Lung (tissue), 12 donors: ENCODE results near the gene TOM1. TPM values are rescaled to one million over a fixed set of nuclear protein-coding genes. Genes with fewer than 3 reads are reported as not detected.
A peak's percentile ranks its signal among the peaks of the same experiment; 100 is the strongest.

Source experiments
- ATAC-seq: fragments of 200-7000 bp; cut with Tn5 transposase; one replicate; pipeline ENCODE4 v1.9.1; 2020; ENCODE audit warnings: moderate number of reproducible peaks; ENCODE audit not compliant: insufficient read depth, low FRiP score
- DNase-seq, 3 donors: peaks; one replicate each; pipeline ENCODE4 v3.0.0-alpha.2; 2013 to 2017
- H3K27ac ChIP-seq, 2 donors: one replicate each; pipeline ENCODE4 v1.5.1; 2013; ENCODE audit warnings: mild to moderate bottlenecking in 2 of 2, moderate library complexity in 2 of 2, control low read depth in 1 of 2, inconsistent platforms in 1 of 2, low read depth in 1 of 2, low read length in 1 of 2
- H3K27me3 ChIP-seq, 3 donors: one replicate each; pipeline ENCODE4 v1.5.1; 2013; ENCODE audit warnings: low read length in 2 of 3; ENCODE audit not compliant: control insufficient read depth in 3 of 3, insufficient read depth in 3 of 3
- H3K36me3 ChIP-seq, 4 donors: one replicate each; pipeline ENCODE4 v1.5.1; 2013; ENCODE audit warnings: low read length in 4 of 4, mild to moderate bottlenecking in 1 of 4, moderate library complexity in 1 of 4; ENCODE audit not compliant: control insufficient read depth in 4 of 4, insufficient read depth in 4 of 4
- H3K4me1 ChIP-seq, 5 donors: one replicate each; pipeline ENCODE4 v1.5.1; 2013; ENCODE audit warnings: low read length in 5 of 5, mild to moderate bottlenecking in 2 of 5, moderate library complexity in 1 of 5; ENCODE audit not compliant: control insufficient read depth in 5 of 5, insufficient read depth in 5 of 5
- H3K4me3 ChIP-seq: one replicate; pipeline ENCODE4 v1.5.1; 2013; ENCODE audit warnings: mild to moderate bottlenecking, control low read depth, moderate library complexity
- H3K9ac ChIP-seq, 2 donors: one replicate each; pipeline ENCODE4 v1.5.1; 2013; ENCODE audit warnings: low read length in 2 of 2, control low read depth in 1 of 2; ENCODE audit not compliant: insufficient read depth in 1 of 2
- H3K9me3 ChIP-seq, 4 donors: one replicate each; pipeline ENCODE4 v1.5.1; 2013; ENCODE audit warnings: low read length in 3 of 4, mild to moderate bottlenecking in 1 of 4, moderate library complexity in 1 of 4; ENCODE audit not compliant: control insufficient read depth in 4 of 4, insufficient read depth in 3 of 4
- WGBS, 2 donors: extraction: QIAGEN DNeasy Blood & Tissue Kit; methylation state at CpG; one replicate each; pipeline ENCODE4 v1.1.7; 2013; 5-methylcytosine and 5-hydroxymethylcytosine counted together
- polyA plus RNA-seq, 2 donors: library from polyadenylated mRNA; stranded (reverse); fragments of 200-250 nt; gene quantifications; one replicate each; pipeline ENCODE4 v1.2.1, GENCODE V29; 2013
- total RNA-seq, 2 donors: library from RNA; depleted of rRNA in 1 of 2; stranded (reverse); fragments of >200 nt in 1 of 2; gene quantifications; one replicate each; pipeline ENCODE4 v1.2.1, GENCODE V29; 2014 to 2021
- TF ChIP-seq, protein P1 (sequence below): IDR thresholded peaks from 2 replicates; pipeline ENCODE4 v1.5.1; 2012; ENCODE audit warnings: mild to moderate bottlenecking; ENCODE audit errors: control extremely low read depth, extremely low read depth
- donor health status: control.
- donor health status: control.
- donor health status: Bipolar disorder and iron deficiency.
- donor health status: healthy.
- donor health status: DM: yes; HTN: yes; CAD: no.

Gene TOM1
- total and polyA plus RNA-seq, 4 donors: 53.4 to 131 (median 72.6) TPM

- Histone ChIP-seq H3K9ac (no peak overlapping the region), H3K27me3 (no peaks in the 10 kb centered on the region), H3K36me3 (peaks cover 0 to 8% (median 3%) of the 10 kb centered on the region in 4 donors), H3K27ac (no peak overlapping the region), H3K9me3 (no peaks in the 10 kb centered on the region), H3K4me1 (peaks cover 0 to 23% (median 10%) of the 10 kb centered on the region in 5 donors), H3K4me3 (no peak overlapping the region)
- ATAC-seq: no peak
- WGBS, 2 donors: 91 to 94% methylated on average over 5 of the region's 5 CpGs
- no peak for DNase-seq
- TF ChIP-seq, protein P1, sequence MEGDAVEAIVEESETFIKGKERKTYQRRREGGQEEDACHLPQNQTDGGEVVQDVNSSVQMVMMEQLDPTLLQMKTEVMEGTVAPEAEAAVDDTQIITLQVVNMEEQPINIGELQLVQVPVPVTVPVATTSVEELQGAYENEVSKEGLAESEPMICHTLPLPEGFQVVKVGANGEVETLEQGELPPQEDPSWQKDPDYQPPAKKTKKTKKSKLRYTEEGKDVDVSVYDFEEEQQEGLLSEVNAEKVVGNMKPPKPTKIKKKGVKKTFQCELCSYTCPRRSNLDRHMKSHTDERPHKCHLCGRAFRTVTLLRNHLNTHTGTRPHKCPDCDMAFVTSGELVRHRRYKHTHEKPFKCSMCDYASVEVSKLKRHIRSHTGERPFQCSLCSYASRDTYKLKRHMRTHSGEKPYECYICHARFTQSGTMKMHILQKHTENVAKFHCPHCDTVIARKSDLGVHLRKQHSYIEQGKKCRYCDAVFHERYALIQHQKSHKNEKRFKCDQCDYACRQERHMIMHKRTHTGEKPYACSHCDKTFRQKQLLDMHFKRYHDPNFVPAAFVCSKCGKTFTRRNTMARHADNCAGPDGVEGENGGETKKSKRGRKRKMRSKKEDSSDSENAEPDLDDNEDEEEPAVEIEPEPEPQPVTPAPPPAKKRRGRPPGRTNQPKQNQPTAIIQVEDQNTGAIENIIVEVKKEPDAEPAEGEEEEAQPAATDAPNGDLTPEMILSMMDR: no peak
Observed at GRCh38 chr22:35303029-35303624, 3.4 kb downstream of the TOM1 start.

DNA sequence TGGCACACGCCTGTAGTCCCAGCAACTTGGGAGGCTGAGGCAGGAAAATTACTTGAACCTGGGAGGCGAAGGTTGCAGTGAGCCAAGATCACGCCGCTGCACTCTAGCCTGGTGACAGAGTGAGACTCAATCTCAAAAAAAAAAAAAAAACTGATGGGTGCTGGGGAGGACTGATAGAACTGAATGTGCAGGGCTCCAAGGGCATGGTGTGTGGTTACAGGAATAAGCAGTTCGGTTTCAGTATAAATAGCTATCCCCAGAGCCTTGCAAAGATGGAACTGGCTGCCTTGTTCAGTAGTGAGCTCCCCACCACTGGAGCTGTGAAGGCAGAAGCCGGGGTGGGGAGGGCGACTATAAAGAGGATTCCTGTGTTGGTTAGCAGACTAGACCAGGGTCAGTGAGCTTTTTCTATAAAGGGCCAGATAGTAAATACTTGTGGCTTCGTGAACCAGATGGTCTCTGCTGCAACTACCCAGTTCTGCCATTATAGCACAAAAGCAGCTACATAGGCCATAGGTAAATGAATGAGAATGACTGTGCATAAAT lies 5.9 kb downstream of the TOM1 start:
- Histone ChIP-seq H3K9me3 (no peaks in the 10 kb centered on the region), H3K27ac (no peak overlapping the region), H3K4me3 (no peak overlapping the region), H3K27me3 (no peaks in the 10 kb centered on the region), H3K36me3 (peaks cover 0 to 8% (median 4%) of the 10 kb centered on the region in 4 donors), H3K4me1 (peaks cover 0 to 18% (median 10%) of the 10 kb centered on the region in 5 donors), H3K9ac (no peak overlapping the region)
- ATAC-seq (no peak), DNase-seq (no peak)
- TF ChIP-seq, protein P1: no peak
- 90 to 95% methylated on average over 8 of the region's 8 CpGs for WGBS, 2 donors

DNA sequence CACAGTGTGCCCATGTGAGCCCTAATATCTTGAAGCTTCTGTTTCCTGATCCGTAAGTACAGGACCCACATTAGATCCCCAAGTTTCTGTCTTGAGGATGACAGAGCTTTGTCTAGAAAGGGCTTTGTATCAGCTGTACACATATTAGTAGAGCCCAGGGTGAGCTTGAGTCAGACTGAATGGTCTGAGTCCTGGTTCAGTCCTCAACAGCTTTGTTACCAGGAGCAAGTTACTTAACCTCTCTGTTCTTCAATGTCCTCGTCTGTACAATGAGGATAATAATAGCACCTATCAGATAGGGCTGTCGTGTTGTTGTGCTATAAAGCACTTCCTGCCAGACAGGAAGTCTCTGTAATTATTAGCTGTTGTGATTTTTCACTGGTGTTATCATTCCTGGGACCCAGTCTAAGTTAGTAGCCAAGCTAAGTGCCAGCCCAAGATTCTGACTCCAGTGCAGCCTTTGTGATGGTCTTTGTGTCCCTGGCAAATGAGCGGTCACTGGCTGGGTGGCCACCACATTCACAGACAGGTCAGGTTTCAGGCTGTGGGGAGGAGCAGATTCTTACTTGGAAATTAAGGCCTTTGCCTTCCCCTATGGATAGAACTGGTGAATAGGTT lies 6.8 kb downstream of the TOM1 start:
- Histone ChIP-seq H3K27ac (peak overlapping the region; percentile 27 to 52), H3K36me3 (peaks cover 0 to 8% (median 4%) of the 10 kb centered on the region in 4 donors), H3K27me3 (no peaks in the 10 kb centered on the region), H3K4me1 (peaks cover 0 to 18% (median 8%) of the 10 kb centered on the region in 5 donors), H3K9ac (no peak overlapping the region), H3K4me3 (no peak overlapping the region), H3K9me3 (no peaks in the 10 kb centered on the region)
- DNase-seq (peak in 2 of 3 donors; percentile 20 to 48), ATAC-seq (no peak)
- WGBS, 2 donors: 45 to 52% methylated on average over 4 of the region's 4 CpGs
- TF ChIP-seq, protein P1: no peak
